ENCODE measurements around the gene SH3BP5. TPM values are rescaled to one million over a fixed set of nuclear protein-coding genes. Genes with fewer than 3 reads are reported as not detected.

SH3BP5 gene
- total RNA-seq, 1 donor from 2014 or later: 41.1 TPM

- TF ChIP-seq, protein P1, sequence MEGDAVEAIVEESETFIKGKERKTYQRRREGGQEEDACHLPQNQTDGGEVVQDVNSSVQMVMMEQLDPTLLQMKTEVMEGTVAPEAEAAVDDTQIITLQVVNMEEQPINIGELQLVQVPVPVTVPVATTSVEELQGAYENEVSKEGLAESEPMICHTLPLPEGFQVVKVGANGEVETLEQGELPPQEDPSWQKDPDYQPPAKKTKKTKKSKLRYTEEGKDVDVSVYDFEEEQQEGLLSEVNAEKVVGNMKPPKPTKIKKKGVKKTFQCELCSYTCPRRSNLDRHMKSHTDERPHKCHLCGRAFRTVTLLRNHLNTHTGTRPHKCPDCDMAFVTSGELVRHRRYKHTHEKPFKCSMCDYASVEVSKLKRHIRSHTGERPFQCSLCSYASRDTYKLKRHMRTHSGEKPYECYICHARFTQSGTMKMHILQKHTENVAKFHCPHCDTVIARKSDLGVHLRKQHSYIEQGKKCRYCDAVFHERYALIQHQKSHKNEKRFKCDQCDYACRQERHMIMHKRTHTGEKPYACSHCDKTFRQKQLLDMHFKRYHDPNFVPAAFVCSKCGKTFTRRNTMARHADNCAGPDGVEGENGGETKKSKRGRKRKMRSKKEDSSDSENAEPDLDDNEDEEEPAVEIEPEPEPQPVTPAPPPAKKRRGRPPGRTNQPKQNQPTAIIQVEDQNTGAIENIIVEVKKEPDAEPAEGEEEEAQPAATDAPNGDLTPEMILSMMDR (IDR thresholded peaks at IDR 0.05; ENCODE audit: unreplicated experiment): no peak
- no peaks in the 10 kb centered on the region for H3K9me3 Mint-ChIP-seq (ENCODE audit: unreplicated experiment)
- H3K4me3 Mint-ChIP-seq (ENCODE audit: unreplicated experiment): no peak overlapping the region
- H3K27ac Mint-ChIP-seq (ENCODE audit: unreplicated experiment): no peak overlapping the region
- no peak for DNase-seq (ENCODE audit: low spot score)
- peaks cover 29% of the 10 kb centered on the region for H3K4me1 Mint-ChIP-seq (ENCODE audit: unreplicated experiment)
- H3K27me3 Mint-ChIP-seq (ENCODE audit: unreplicated experiment): peaks cover 4% of the 10 kb centered on the region
- no peaks in the 10 kb centered on the region for H3K36me3 Mint-ChIP-seq (ENCODE audit: low read depth, unreplicated experiment)
These were observed 22.6 kb downstream of the SH3BP5 start for GRCh38 chr3:15309662-15310335.

DNA sequence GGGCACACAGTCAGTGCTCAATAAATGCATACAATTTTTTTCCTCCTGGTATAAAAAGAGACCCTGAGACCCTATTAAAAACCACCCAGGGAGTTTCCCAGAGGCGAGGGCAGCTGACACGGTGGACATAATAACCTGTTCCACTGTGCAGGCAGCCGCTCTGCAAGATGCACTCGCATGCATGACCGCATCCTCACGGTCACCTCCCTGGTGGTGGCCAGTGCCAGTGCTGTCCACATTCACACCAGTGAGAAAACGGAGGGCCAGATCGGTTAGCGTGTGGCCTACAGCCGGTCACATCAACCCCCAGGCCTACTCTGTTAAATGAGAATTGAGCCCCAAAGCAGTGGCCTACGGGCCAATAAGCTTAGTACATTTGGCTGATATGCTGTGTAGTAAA, 24.8 kb downstream of the SH3BP5 start:
- Mint-ChIP-seq H3K9me3 (ENCODE audit: unreplicated experiment) (no peaks in the 10 kb centered on the region), H3K36me3 (ENCODE audit: low read depth, unreplicated experiment) (peaks cover 18% of the 10 kb centered on the region), H3K4me3 (ENCODE audit: unreplicated experiment) (no peak overlapping the region), H3K27ac (ENCODE audit: unreplicated experiment) (no peak overlapping the region), H3K27me3 (ENCODE audit: unreplicated experiment) (peaks cover 4% of the 10 kb centered on the region), H3K4me1 (ENCODE audit: unreplicated experiment) (peaks cover 32% of the 10 kb centered on the region)
- TF ChIP-seq, protein P1 (IDR thresholded peaks at IDR 0.05; ENCODE audit: unreplicated experiment): no peak
- DNase-seq (ENCODE audit: low spot score): no peak

DNA sequence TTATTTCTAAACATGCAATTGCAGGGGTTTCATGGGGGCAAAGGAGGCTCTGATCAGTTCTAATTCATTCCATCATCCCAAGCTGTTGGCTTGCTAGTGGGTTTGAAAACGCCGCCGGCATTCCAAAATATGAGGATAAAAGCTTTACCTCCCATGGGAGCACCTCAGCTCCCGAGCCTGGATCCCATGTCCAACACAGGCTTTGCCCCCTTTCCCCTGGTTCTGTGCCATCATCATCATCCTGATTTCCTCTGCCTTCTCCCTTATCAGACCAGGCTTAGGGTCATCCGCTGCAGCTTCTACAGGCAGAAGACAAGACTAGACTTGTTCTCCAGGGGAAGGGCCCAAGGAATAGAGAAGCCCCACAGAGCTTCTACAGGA, 25.4 kb downstream of the SH3BP5 start:
- H3K9me3 Mint-ChIP-seq (ENCODE audit: unreplicated experiment): no peaks in the 10 kb centered on the region
- DNase-seq (ENCODE audit: low spot score): no peak

DNA sequence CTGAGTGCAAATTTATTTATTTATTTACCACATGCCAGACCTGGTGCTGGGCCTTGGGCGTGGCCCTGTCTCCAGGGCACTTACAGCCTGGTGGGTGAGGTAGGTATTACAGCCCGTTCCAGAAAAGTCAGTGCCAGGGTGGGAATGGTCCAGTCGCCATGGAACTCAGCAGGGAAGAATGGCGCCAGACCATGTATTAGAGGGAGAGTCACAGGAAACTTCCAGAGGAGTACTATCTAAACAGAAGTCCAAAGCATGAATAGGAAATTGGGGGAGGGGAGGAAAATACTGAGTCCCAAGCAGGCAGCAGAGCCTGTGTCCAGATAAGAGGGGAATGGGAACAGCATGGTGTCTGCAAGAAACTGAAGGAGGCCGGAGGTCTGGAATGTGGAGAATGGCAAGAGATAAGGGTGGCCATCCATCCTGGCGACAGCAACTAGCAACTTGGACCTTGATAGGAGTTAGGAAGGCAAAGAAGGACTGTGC, 27.0 kb downstream of the SH3BP5 start:
- TF ChIP-seq, protein P1 (IDR thresholded peaks at IDR 0.05; ENCODE audit: unreplicated experiment): peak; percentile 77
- H3K4me3 Mint-ChIP-seq (ENCODE audit: unreplicated experiment): peak overlapping the region; percentile 65
- peak overlapping the region; percentile 16 for H3K27ac Mint-ChIP-seq (ENCODE audit: unreplicated experiment)
- H3K4me1 Mint-ChIP-seq (ENCODE audit: unreplicated experiment): peaks cover 46% of the 10 kb centered on the region
- H3K36me3 Mint-ChIP-seq (ENCODE audit: low read depth, unreplicated experiment): peaks cover 35% of the 10 kb centered on the region
- peak; percentile 18 for DNase-seq (ENCODE audit: low spot score)
- peaks cover 3% of the 10 kb centered on the region for H3K27me3 Mint-ChIP-seq (ENCODE audit: unreplicated experiment)
- H3K9me3 Mint-ChIP-seq (ENCODE audit: unreplicated experiment): no peaks in the 10 kb centered on the region

More for the DNA sequence above, 25.4 kb downstream of the SH3BP5 start:
- TF ChIP-seq, protein P1 (IDR thresholded peaks at IDR 0.05; ENCODE audit: unreplicated experiment): no peak
- Mint-ChIP-seq H3K27ac (ENCODE audit: unreplicated experiment) (no peak overlapping the region), H3K4me3 (ENCODE audit: unreplicated experiment) (no peak overlapping the region), H3K4me1 (ENCODE audit: unreplicated experiment) (peaks cover 34% of the 10 kb centered on the region), H3K36me3 (ENCODE audit: low read depth, unreplicated experiment) (peaks cover 24% of the 10 kb centered on the region), H3K27me3 (ENCODE audit: unreplicated experiment) (peaks cover 5% of the 10 kb centered on the region)

- peaks cover 52% of the 10 kb centered on the region for H3K4me1 Mint-ChIP-seq (ENCODE audit: unreplicated experiment)
- H3K27ac Mint-ChIP-seq (ENCODE audit: unreplicated experiment): no peak overlapping the region
These were observed 28.7 kb downstream of the SH3BP5 start for GRCh38 chr3:15303728-15304127.

More at GRCh38 chr3:15303728-15304127, 28.7 kb downstream of the SH3BP5 start:
- Mint-ChIP-seq H3K4me3 (ENCODE audit: unreplicated experiment) (no peak overlapping the region), H3K9me3 (ENCODE audit: unreplicated experiment) (no peaks in the 10 kb centered on the region), H3K27me3 (ENCODE audit: unreplicated experiment) (peaks cover 3% of the 10 kb centered on the region), H3K36me3 (ENCODE audit: low read depth, unreplicated experiment) (peaks cover 35% of the 10 kb centered on the region)
- no peak for DNase-seq (ENCODE audit: low spot score)
- TF ChIP-seq, protein P1 (IDR thresholded peaks at IDR 0.05; ENCODE audit: unreplicated experiment): no peak
